GM12878 (cell line): ENCODE results near the gene PATL2. TPM values are rescaled to one million over a fixed set of nuclear protein-coding genes. Genes with fewer than 3 reads are reported as not detected.
A peak's percentile ranks its signal among the peaks of the same experiment; 100 is the strongest.

Experiments used
- ATAC-seq: fragments of 200-7000 bp; cut with Tn5 transposase; 3 replicates; pipeline ENCODE4 v1.9.1; 2020; ENCODE audit warnings: mild to moderate bottlenecking, moderate library complexity
- BruUV-seq: library from RNA; stranded (reverse); fragments of 400-500 nt; replicated peaks from 2 replicates; lab custom pipeline; 2021; lab: Mats Ljungman, UMichigan
- CTCF ChIA-PET: fragments of 300-600 bp; sonication (Branson Sonifier 250); formaldehyde crosslinking; extraction: SDS; loops from one replicate; lab custom pipeline; 2021; ENCODE audit warnings: inconsistent platforms; lab: Yijun Ruan, JAX
- POLR2A ChIA-PET: fragments of 350-600 bp; formaldehyde crosslinking; extraction: SDS; loops from one replicate; lab custom pipeline; 2021; ENCODE audit warnings: inconsistent platforms; lab: Charles Lee
- RAD21 ChIA-PET: fragments of 300-600 bp; sonication (Branson Sonifier 250); formaldehyde crosslinking; loops from one replicate; lab custom pipeline; 2023; ENCODE audit warnings: antibody characterized with exemption; ENCODE audit not compliant: unreplicated experiment; lab: Charles Lee
- SMC1A ChIA-PET: fragments of 300-600 bp; sonication (Branson Sonifier 250); formaldehyde crosslinking; loops from one replicate; lab custom pipeline; 2023; ENCODE audit not compliant: unreplicated experiment, uncharacterized antibody; lab: Charles Lee
- DNase-seq: peaks from one replicate; pipeline ENCODE4 v3.0.0-alpha.2; 2011; ENCODE audit warnings: low read depth, low spot score
- FAIRE-seq: peaks from 3 replicates; lab custom pipeline; 2011; peaks lifted over from hg19 to GRCh38; lab: Jason Lieb, UNC
- H2AFZ ChIP-seq: 2 replicates; pipeline ENCODE4 v1.6.0; 2011; ENCODE audit warnings: low read depth, low read length, control low read depth; ENCODE audit not compliant: control insufficient read depth
- H3K27ac ChIP-seq: 2 replicates; pipeline ENCODE4 v1.5.1; 2011; ENCODE audit warnings: control low read depth; ENCODE audit not compliant: control insufficient read depth, insufficient read depth
- H3K27me3 ChIP-seq, 2 experiments: replicated peaks in 1 of 2; 2 replicates each; pipeline versions ENCODE4 v1.6.0 to v1.6.1; 2011; ENCODE audit warnings: low read length in 1 of 2; ENCODE audit not compliant: control insufficient read depth in 2 of 2, insufficient read depth in 2 of 2
- H3K36me3 ChIP-seq, 2 experiments: 2 replicates each; pipeline ENCODE4 v1.5.1; 2011; ENCODE audit warnings: low read length in 1 of 2; ENCODE audit not compliant: control insufficient read depth in 2 of 2, insufficient read depth in 2 of 2
- H3K4me1 ChIP-seq: 2 replicates; pipeline ENCODE4 v1.6.1; 2011; ENCODE audit warnings: mild to moderate bottlenecking, low read length, moderate library complexity, mixed read lengths; ENCODE audit not compliant: control insufficient read depth, insufficient read depth
- H3K4me2 ChIP-seq: 2 replicates; pipeline ENCODE4 v1.6.0; 2011; ENCODE audit warnings: control low read depth; ENCODE audit not compliant: control insufficient read depth, insufficient read depth
- H3K4me3 ChIP-seq: fragments of 200-600 bp; sonication (generic); 2 replicates; pipeline ENCODE4 v1.5.1; 2016
- H3K79me2 ChIP-seq: 2 replicates; pipeline ENCODE4 v1.6.0; 2011; ENCODE audit warnings: low read length; ENCODE audit not compliant: control insufficient read depth, insufficient read depth
- H3K9ac ChIP-seq: 2 replicates; pipeline ENCODE4 v1.8.0; 2011; ENCODE audit warnings: low read length, control low read depth, mixed read lengths; ENCODE audit not compliant: control insufficient read depth, insufficient read depth
- H3K9me3 ChIP-seq: replicated peaks from 3 replicates; pipeline ENCODE4 v1.5.1; 2011; ENCODE audit warnings: mild to moderate bottlenecking, low read length; ENCODE audit not compliant: control insufficient read depth, insufficient read depth
- H4K20me1 ChIP-seq: 2 replicates; pipeline ENCODE4 v1.6.0; 2011; ENCODE audit not compliant: control insufficient read depth, insufficient read depth
- BACH1 ChIP-seq: fragments of 450-650 bp; IDR thresholded peaks from 2 replicates; pipeline ENCODE4 v1.6.1; 2017; ENCODE audit warnings: mild to moderate bottlenecking, borderline replicate concordance
- BMI1 ChIP-seq: fragments of 450-650 bp; IDR thresholded peaks from 2 replicates; pipeline ENCODE4 v1.6.1; 2016; ENCODE audit warnings: mild to moderate bottlenecking, moderate library complexity, borderline replicate concordance
- CREM ChIP-seq: IDR thresholded peaks from 2 replicates; pipeline ENCODE4 v1.6.1; 2014; ENCODE audit warnings: antibody characterized with exemption, low read depth
- DPF2 ChIP-seq: fragments of 450-650 bp; IDR thresholded peaks from 2 replicates; pipeline ENCODE4 v1.6.1; 2017; ENCODE audit warnings: mild to moderate bottlenecking
- EED ChIP-seq: sonication (generic); IDR thresholded peaks from 2 replicates; pipeline ENCODE4 v1.6.1; 2016; ENCODE audit warnings: antibody characterized with exemption, low read depth
- ESRRA ChIP-seq: IDR thresholded peaks from 2 replicates; pipeline ENCODE4 v1.6.1; 2012; ENCODE audit warnings: mild to moderate bottlenecking, low read length, improper control_type of control experiment
- KDM1A ChIP-seq: fragments of 200-600 bp; sonication (generic); IDR thresholded peaks from 2 replicates; pipeline ENCODE4 v1.6.1; 2016; ENCODE audit warnings: borderline replicate concordance
- KLF5 ChIP-seq: fragments of 450-650 bp; IDR thresholded peaks from 2 replicates; pipeline ENCODE4 v1.6.1; 2014; ENCODE audit warnings: mild to moderate bottlenecking; ENCODE audit not compliant: partially characterized antibody
- MEF2A ChIP-seq: IDR thresholded peaks from 2 replicates; pipeline ENCODE4 v1.6.1; 2011; ENCODE audit warnings: low read depth, mild to moderate bottlenecking, low read length, moderate library complexity; ENCODE audit not compliant: insufficient read depth
- NR2C1 ChIP-seq: fragments of 450-650 bp; IDR thresholded peaks from 2 replicates; pipeline ENCODE4 v1.6.1; 2017; ENCODE audit warnings: antibody characterized with exemption, mild to moderate bottlenecking, moderate library complexity
- NR2F1 ChIP-seq: fragments of 450-650 bp; conservative IDR thresholded peaks from 2 replicates; pipeline ENCODE4 v1.6.1; 2017; ENCODE audit warnings: mild to moderate bottlenecking
- POLR2AphosphoS2 ChIP-seq: IDR thresholded peaks from 2 replicates; pipeline ENCODE4 v1.6.1; 2011; ENCODE audit warnings: low read depth, mild to moderate bottlenecking, low read length, improper control_type of control experiment, moderate library complexity
- RBBP5 ChIP-seq: fragments of 200-600 bp; sonication (generic); conservative IDR thresholded peaks from 2 replicates; pipeline ENCODE4 v1.6.1; 2016
- SMAD5 ChIP-seq: IDR thresholded peaks from 2 replicates; pipeline ENCODE4 v1.6.1; 2016; ENCODE audit warnings: antibody characterized with exemption, low read depth
- ZNF217 ChIP-seq: fragments of 450-650 bp; IDR thresholded peaks from 2 replicates; pipeline ENCODE4 v1.6.1; 2017; ENCODE audit warnings: antibody characterized with exemption, mild to moderate bottlenecking
- ZNF24 ChIP-seq: fragments of 450-650 bp; IDR thresholded peaks from 2 replicates; pipeline ENCODE4 v1.6.1; 2017; ENCODE audit warnings: antibody characterized with exemption, mild to moderate bottlenecking
- ZNF384 ChIP-seq: IDR thresholded peaks from 2 replicates; pipeline ENCODE4 v1.6.1; 2012; ENCODE audit warnings: low read depth, mild to moderate bottlenecking, low read length, improper control_type of control experiment, borderline replicate concordance
- WGBS: methylation state at CpG from one replicate; pipeline ENCODE4 v1.1.6; 2016; ENCODE audit warnings: low lambda C conversion rate; ENCODE audit not compliant: insufficient replicate concordance, insufficient coverage; ENCODE audit errors: missing lambda C conversion rate; 5-methylcytosine and 5-hydroxymethylcytosine counted together
- in situ Hi-C: fragments of 300-500 bp; cut with MboI; formaldehyde crosslinking; loops from 9 replicates; pipeline ENCODE4 v1.14.3; 2018; ENCODE audit warnings: mixed read lengths
- intact Hi-C: fragments of 100-400 bp; cut with micrococcal nuclease; formaldehyde crosslinking; loops from one replicate; pipeline ENCODE4 v1.14.2; 2022; ENCODE audit not compliant: unreplicated experiment
- polyA plus RNA-seq, 11 experiments: library from polyadenylated mRNA; depleted of rRNA in 4 of 11; unstranded in 6 of 11; stranded (reverse) in 5 of 11; fragments of >200 nt; fragmentation: Nextera tagmentation in 4 of 11; fragmentation: Illumina TruSeq in 1 of 11; extraction: Ambion mirVana in 4 of 11; extraction: Trizol in 1 of 11; gene quantifications; 1 replicate in 1 of 11; 2 replicates in 10 of 11; pipeline versions ENCODE4 v1.2.1 to v1.2.3, GENCODE V29; 2011 to 2016; ENCODE audit warnings: inconsistent platforms in 2 of 11, missing spikeins in 2 of 11, low read depth in 1 of 11
- total RNA-seq, 4 experiments: library from RNA; depleted of rRNA in 3 of 4; stranded (reverse); fragments of >200 nt in 3 of 4; fragmentation: Illumina TruSeq in 1 of 4; extraction: Trizol in 1 of 4; gene quantifications; 2 replicates each; pipeline versions ENCODE4 v1.2.1 to v1.2.3, GENCODE V29; 2013 to 2021
- TF ChIP-seq, protein P1 (sequence below): fragments of 450-650 bp; IDR thresholded peaks from 2 replicates; pipeline ENCODE4 v1.6.1; 2016; ENCODE audit warnings: mild to moderate bottlenecking
- TF ChIP-seq, protein P2 (sequence below): IDR thresholded peaks from 2 replicates; pipeline ENCODE4 v1.6.1; 2012; ENCODE audit warnings: low read length, inconsistent platforms

Gene PATL2
- total and polyA plus RNA-seq, 10 of the 15 experiments (the other 5 are each of a cell fraction or from before 2014, with no cell fraction given), result 4.2 to 16.2 (median 12.1) TPM

DNA sequence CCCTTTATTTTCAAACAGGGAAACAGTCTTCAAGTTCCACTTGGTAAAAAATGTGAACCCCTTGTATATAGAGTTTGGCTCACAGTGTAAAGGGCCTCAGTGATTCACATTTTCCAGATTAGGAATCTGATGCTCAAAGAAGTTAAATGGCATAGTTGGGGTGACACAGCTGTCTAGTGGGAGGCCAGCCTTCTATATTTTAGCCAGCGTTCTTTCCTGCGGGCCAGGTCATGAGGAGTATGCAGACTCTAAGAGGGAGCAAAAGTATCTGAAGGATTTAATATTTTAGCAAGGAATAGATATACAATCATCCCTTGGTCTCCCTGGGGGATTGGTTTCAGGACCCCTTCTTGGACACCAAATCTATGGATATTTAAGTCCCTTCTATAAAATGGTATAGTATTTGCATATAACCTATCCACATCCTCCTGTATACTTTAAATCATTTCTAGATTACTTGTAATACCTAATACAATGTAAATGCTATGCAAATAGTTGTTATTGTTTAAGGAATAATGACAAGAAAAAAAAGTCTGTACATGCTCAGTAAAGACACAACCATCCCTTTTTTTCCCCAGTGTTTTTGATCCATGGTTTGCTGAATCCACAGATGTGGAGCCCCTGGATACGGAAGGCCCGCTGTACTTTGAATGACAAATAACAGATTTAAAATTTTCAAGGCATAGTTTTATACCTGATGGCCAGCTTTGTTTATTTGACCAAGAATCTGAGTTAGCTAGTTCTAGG, 7.2 kb upstream of the PATL2 start (continued):
- peak; percentile 11; the same call in 1 of the 2 replicates for TF ChIP-seq BMI1
- TF ChIP-seq KLF5, result no peak
- TF ChIP-seq CREM, result no peak
- no peak for TF ChIP-seq ESRRA
- TF ChIP-seq, protein P1, sequence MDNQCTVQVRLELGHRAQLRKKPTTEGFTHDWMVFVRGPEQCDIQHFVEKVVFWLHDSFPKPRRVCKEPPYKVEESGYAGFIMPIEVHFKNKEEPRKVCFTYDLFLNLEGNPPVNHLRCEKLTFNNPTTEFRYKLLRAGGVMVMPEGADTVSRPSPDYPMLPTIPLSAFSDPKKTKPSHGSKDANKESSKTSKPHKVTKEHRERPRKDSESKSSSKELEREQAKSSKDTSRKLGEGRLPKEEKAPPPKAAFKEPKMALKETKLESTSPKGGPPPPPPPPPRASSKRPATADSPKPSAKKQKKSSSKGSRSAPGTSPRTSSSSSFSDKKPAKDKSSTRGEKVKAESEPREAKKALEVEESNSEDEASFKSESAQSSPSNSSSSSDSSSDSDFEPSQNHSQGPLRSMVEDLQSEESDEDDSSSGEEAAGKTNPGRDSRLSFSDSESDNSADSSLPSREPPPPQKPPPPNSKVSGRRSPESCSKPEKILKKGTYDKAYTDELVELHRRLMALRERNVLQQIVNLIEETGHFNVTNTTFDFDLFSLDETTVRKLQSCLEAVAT, result no peak
- TF ChIP-seq ZNF384, result no peak
- TF ChIP-seq NR2C1, result no peak
- TF ChIP-seq ZNF24, result no peak

DNA sequence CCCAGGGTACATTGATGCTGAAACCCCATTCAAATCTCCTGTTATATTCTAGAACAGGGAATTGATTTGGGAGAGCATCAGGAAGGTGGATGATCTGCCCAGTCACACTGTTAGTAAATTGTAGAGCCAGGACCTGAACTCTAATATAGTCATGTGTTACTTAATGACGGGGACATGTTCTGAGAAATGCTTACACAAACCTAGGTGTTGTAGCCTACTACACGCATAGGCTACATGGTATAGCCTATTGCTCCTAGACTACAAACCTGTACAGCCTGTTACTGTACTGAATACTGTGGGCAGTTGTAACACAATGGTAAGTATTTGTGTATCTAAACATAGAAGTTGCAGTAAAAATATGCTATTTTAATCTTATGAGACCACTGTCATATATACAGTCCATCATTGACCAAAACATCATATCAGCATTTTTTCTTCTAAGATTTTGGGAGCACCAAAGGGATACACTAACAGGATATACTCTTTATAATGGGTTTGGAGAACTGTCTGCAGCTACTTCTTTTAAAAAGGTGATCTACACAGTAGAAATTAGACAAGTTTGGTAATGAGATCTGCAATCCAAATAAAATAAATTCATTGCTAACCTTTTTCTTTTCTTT, 6.0 kb upstream of the PATL2 start:
- Histone ChIP-seq H3K9me3 (no peaks in the 10 kb centered on the region), H3K9ac (peak overlapping the region; percentile 35), H3K27ac (no peak overlapping the region), H2AFZ (no peak overlapping the region), H3K36me3 (peaks cover 19 to 52% of the 10 kb centered on the region in 2 experiments), H3K79me2 (peaks cover 74% of the 10 kb centered on the region), H3K4me2 (peak overlapping the region; percentile 93), H3K4me1 (peaks cover 63% of the 10 kb centered on the region), H4K20me1 (peaks cover 30% of the 10 kb centered on the region), H3K4me3 (0 out of 2 replicates have a peak overlapping the region, but pooled peaks have one; percentile 99), H3K27me3 (no peaks in the 10 kb centered on the region)
- POLR2A ChIA-PET, result interaction anchor here (1.2 to 24.8 kb wide), 4 partner anchors 15 to 165 kb away, joined by 3 to 718 read pairs (median 129); partner anchors contain the start of genes SPG11 and TRIM69
- intact Hi-C loops (no loop called here), in situ Hi-C loops (no loop called here)
- BruUV-seq, result no TSS peak
- FAIRE-seq (no peak), ATAC-seq (no peak), DNase-seq (no peak)
- WGBS, result 3% methylated on average over 2 of the region's 2 CpGs
- SMC1A ChIA-PET, result interaction anchor here (8.1 to 19.0 kb wide), 2 partner anchors 14 to 52 kb away, joined by 87 to 637 read pairs; partner anchors contain the start of genes SPG11 and TRIM69
- RAD21 ChIA-PET, result interaction anchor here (14.2 to 18.4 kb wide), 2 partner anchors 12 to 51 kb away, joined by 231 to 653 read pairs; partner anchors contain the start of genes SPG11 and TRIM69
- CTCF ChIA-PET, result interaction anchor here (10.2 to 14.3 kb wide), 3 partner anchors 10 to 51 kb away, joined by 153 to 278 read pairs (median 203); partner anchors contain the start of genes SPG11 and TRIM69
- no peak for TF ChIP-seq MEF2A
- TF ChIP-seq DPF2, result no peak
- TF ChIP-seq BACH1, result peak; percentile 32
- TF ChIP-seq RBBP5, result no peak
- no peak for TF ChIP-seq NR2F1
- no peak for TF ChIP-seq KDM1A
- TF ChIP-seq, protein P2, sequence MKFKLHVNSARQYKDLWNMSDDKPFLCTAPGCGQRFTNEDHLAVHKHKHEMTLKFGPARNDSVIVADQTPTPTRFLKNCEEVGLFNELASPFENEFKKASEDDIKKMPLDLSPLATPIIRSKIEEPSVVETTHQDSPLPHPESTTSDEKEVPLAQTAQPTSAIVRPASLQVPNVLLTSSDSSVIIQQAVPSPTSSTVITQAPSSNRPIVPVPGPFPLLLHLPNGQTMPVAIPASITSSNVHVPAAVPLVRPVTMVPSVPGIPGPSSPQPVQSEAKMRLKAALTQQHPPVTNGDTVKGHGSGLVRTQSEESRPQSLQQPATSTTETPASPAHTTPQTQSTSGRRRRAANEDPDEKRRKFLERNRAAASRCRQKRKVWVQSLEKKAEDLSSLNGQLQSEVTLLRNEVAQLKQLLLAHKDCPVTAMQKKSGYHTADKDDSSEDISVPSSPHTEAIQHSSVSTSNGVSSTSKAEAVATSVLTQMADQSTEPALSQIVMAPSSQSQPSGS, result 0 out of 2 replicates have a peak, but pooled peaks have one; percentile 19
- no peak for TF ChIP-seq ZNF217
- peak; percentile 54; the same call in 1 of the 2 replicates for TF ChIP-seq POLR2AphosphoS2
- TF ChIP-seq SMAD5, result peak; percentile 21; the same call in 1 of the 2 replicates
- no peak for TF ChIP-seq EED
